22Rv1 (cell line): ENCODE data around the gene NEAT1.

Experiments
- H3K27ac ChIP-seq: fragments of 450-650 bp; 2 replicates; pipeline ENCODE4 v1.5.1; 2017
- CTCF ChIP-seq: fragments of 450-650 bp; IDR thresholded peaks from 2 replicates; pipeline ENCODE4 v1.5.1; 2017; ENCODE audit warnings: mild to moderate bottlenecking
- ZFX ChIP-seq: fragments of 450-650 bp; IDR thresholded peaks from 2 replicates; pipeline ENCODE4 v1.6.1; 2017; ENCODE audit warnings: antibody characterized with exemption, borderline replicate concordance

Gene NEAT1

GRCh38 chr11:65470433-65471049 lies 47.9 kb downstream of the NEAT1 start:
- H3K27ac ChIP-seq = peak overlapping the region; percentile 97
- TF ChIP-seq ZFX = no peak
- TF ChIP-seq CTCF = no peak

GRCh38 chr11:65471447-65471891 lies 48.9 kb downstream of the NEAT1 start:
- peak overlapping the region; percentile 97 for H3K27ac ChIP-seq
- TF ChIP-seq ZFX (no peak), CTCF (peak; percentile 19; the same call in 1 of the 2 replicates)

GRCh38 chr11:65472588-65473277 lies 50.1 kb downstream of the NEAT1 start:
- H3K27ac ChIP-seq = peak overlapping the region; percentile 97

GRCh38 chr11:65473278-65473860 lies 50.8 kb downstream of the NEAT1 start:
- TF ChIP-seq CTCF (no peak), ZFX (no peak)

GRCh38 chr11:65474864-65475263 lies 52.3 kb downstream of the NEAT1 start:
- peak overlapping the region; percentile 97 for H3K27ac ChIP-seq
- no peak for TF ChIP-seq ZFX
- TF ChIP-seq CTCF = no peak

More at GRCh38 chr11:65473278-65473860, 50.8 kb downstream of the NEAT1 start:
- H3K27ac ChIP-seq = peak overlapping the region; percentile 97

GRCh38 chr11:65476632-65477148 lies 54.1 kb downstream of the NEAT1 start:
- H3K27ac ChIP-seq = peak overlapping the region; percentile 97
- TF ChIP-seq CTCF (no peak), ZFX (no peak)

GRCh38 chr11:65477149-65477965 lies 54.8 kb downstream of the NEAT1 start:
- TF ChIP-seq CTCF (no peak), ZFX (no peak)
- peak overlapping the region; percentile 97 for H3K27ac ChIP-seq
